ENCODE results near the gene TLX3.

DNA sequence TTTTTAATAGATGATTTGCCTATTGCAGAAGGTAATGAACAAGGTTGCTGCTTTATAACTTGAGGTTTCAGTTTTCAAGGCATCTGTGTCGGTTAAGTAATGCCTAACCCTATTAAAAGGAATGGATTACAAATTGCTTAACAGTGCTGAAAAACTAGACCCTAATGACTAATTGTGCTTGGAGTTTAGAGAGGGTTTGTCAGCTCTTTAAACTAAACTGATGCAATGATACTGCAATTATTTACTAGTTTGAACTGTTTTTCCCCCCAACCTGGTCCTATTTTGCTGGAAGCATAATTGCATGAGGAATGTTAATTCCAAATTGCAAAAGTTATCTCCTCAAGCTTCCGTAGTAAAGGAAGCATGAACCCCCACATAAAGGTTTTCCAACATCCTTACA lies 39.3 kb upstream of the TLX3 start:
- TF ChIP-seq CTCF (IDR thresholded peaks at IDR 0.05) (no peak), POLR2A (IDR thresholded peaks at IDR 0.05) (no peak)

Data from adrenal gland (tissue), 5 donors.